A549 (cell line): ENCODE results near the gene SCAMP2. TPM values are rescaled to one million over a fixed set of nuclear protein-coding genes. Genes with fewer than 3 reads are reported as not detected.

Experiments used
- ATAC-seq, 2 experiments: fragments of 200-7000 bp in 1 of 2; fragments of >200 bp in 1 of 2; cut with Nextera tagmentation in 1 of 2; cut with Tn5 transposase in 1 of 2; 3 replicates each; pipeline versions ENCODE4 v1.8.0 to v1.9.1; 2018 to 2020; ENCODE audit warnings: mild to moderate bottlenecking in 1 of 2, moderate library complexity in 1 of 2
- CTCF ChIA-PET: fragments of 300-600 bp; sonication (Branson Sonifier 250); formaldehyde crosslinking; extraction: SDS; loops from one replicate; lab custom pipeline; 2021; ENCODE audit warnings: antibody characterized with exemption, inconsistent platforms; lab: Yijun Ruan, JAX
- POLR2A ChIA-PET: fragments of 350-600 bp; formaldehyde crosslinking; extraction: SDS; loops from one replicate; lab custom pipeline; 2021; ENCODE audit warnings: antibody characterized with exemption, inconsistent platforms; lab: Yijun Ruan, JAX
- DNase-seq, 2 experiments: peaks; one replicate each; pipeline versions ENCODE4 v3.0.0 to v3.0.0-alpha.2; 2011 to 2016; ENCODE audit warnings: low read depth in 1 of 2, low spot score in 1 of 2
- FAIRE-seq: peaks from 2 replicates; lab custom pipeline; 2011; peaks lifted over from hg19 to GRCh38; lab: Jason Lieb, UNC
- H3K27ac ChIP-seq, 2 experiments: fragments of >200 bp; sonication (Bioruptor Twin); formaldehyde crosslinking; 3 replicates each; pipeline ENCODE4 v1.5.1; 2016 to 2017
- H3K4me1 ChIP-seq: fragments of >200 bp; sonication (Bioruptor Twin); formaldehyde crosslinking; 3 replicates; pipeline ENCODE4 v1.6.1; 2016
- H3K4me2 ChIP-seq: fragments of >200 bp; sonication (Bioruptor Twin); formaldehyde crosslinking; 3 replicates; pipeline ENCODE4 v1.6.1; 2016
- H3K4me3 ChIP-seq: fragments of >200 bp; sonication (Bioruptor Twin); formaldehyde crosslinking; 3 replicates; pipeline ENCODE4 v1.5.1; 2016
- H3K9me3 ChIP-seq: fragments of >200 bp; sonication (Bioruptor Twin); formaldehyde crosslinking; 3 replicates; pipeline ENCODE4 v1.6.1; 2016
- BHLHE40 ChIP-seq: IDR thresholded peaks from 2 replicates; pipeline ENCODE4 v1.6.1; 2012; ENCODE audit warnings: low read depth, low read length, inconsistent platforms
- CHD4 ChIP-seq: fragments of 200-600 bp; sonication (generic); IDR thresholded peaks from 2 replicates; pipeline ENCODE4 v1.6.1; 2016; ENCODE audit warnings: antibody characterized with exemption, mild to moderate bottlenecking, borderline replicate concordance
- CTCF ChIP-seq: fragments of >200 bp; sonication (Bioruptor Twin); formaldehyde crosslinking; IDR thresholded peaks from 3 replicates; pipeline ENCODE4 v1.5.1; 2016
- E2F6 ChIP-seq: IDR thresholded peaks from 2 replicates; pipeline ENCODE4 v1.6.1; 2012; ENCODE audit warnings: low read depth, borderline replicate concordance
- ELK1 ChIP-seq: fragments of 150-350 bp; IDR thresholded peaks from 2 replicates; pipeline ENCODE4 v1.6.1; 2014; ENCODE audit warnings: low read depth, mild to moderate bottlenecking, low read length
- ESRRA ChIP-seq: fragments of 150-350 bp; IDR thresholded peaks from 2 replicates; pipeline ENCODE4 v1.6.1; 2014; ENCODE audit warnings: mild to moderate bottlenecking, low read length, borderline replicate concordance
- FOSB ChIP-seq: fragments of 250-450 bp; sonication (Bioruptor Pico); IDR thresholded peaks from 2 replicates; pipeline ENCODE4 v1.5.0; 2020; ENCODE audit warnings: mild to moderate bottlenecking, moderate library complexity
- FOSL2 ChIP-seq, 2 experiments: fragments of 450-650 bp in 1 of 2; fragments of >200 bp in 1 of 2; sonication (Bioruptor Twin) in 1 of 2; formaldehyde crosslinking; IDR thresholded peaks; 2 replicates each; pipeline versions ENCODE4 v1.5.0 to v1.6.1; 2016 to 2020; ENCODE audit warnings: mild to moderate bottlenecking in 1 of 2, moderate library complexity in 1 of 2
- FOXS1 ChIP-seq: fragments of 250-450 bp; sonication (Bioruptor Pico); IDR thresholded peaks from 2 replicates; pipeline ENCODE4 v1.5.0; 2020; ENCODE audit warnings: mild to moderate bottlenecking, moderate library complexity
- GATA3 ChIP-seq: IDR thresholded peaks from 2 replicates; pipeline ENCODE4 v1.6.1; 2012; ENCODE audit warnings: borderline replicate concordance
- HDAC2 ChIP-seq: fragments of 200-600 bp; sonication (generic); IDR thresholded peaks from 2 replicates; pipeline ENCODE4 v1.6.1; 2016
- HES2 ChIP-seq: fragments of >200 bp; sonication (Bioruptor Twin); formaldehyde crosslinking; IDR thresholded peaks from 2 replicates; pipeline ENCODE4 v1.6.1; 2016
- HEYL ChIP-seq: fragments of 250-450 bp; sonication (Bioruptor Pico); IDR thresholded peaks from 2 replicates; pipeline ENCODE4 v1.8.0; 2021; ENCODE audit warnings: mild to moderate bottlenecking, moderate library complexity
- HOXA7 ChIP-seq: fragments of 250-450 bp; sonication (Bioruptor Pico); IDR thresholded peaks from 2 replicates; pipeline ENCODE4 v1.5.0; 2020; ENCODE audit warnings: mild to moderate bottlenecking, moderate library complexity
- HOXB13 ChIP-seq: fragments of 250-450 bp; sonication (Bioruptor Pico); IDR thresholded peaks from 2 replicates; pipeline ENCODE4 v1.5.0; 2020; ENCODE audit warnings: low read depth, mild to moderate bottlenecking, moderate library complexity
- HOXB5 ChIP-seq: fragments of 250-450 bp; sonication (Bioruptor Pico); IDR thresholded peaks from 2 replicates; pipeline ENCODE4 v1.5.0; 2020; ENCODE audit warnings: mild to moderate bottlenecking, moderate library complexity
- JUN ChIP-seq, 2 experiments: fragments of >200 bp; sonication (Bioruptor Twin); formaldehyde crosslinking; IDR thresholded peaks; 2 replicates in 1 of 2; 3 replicates in 1 of 2; pipeline ENCODE4 v1.6.1; 2016 to 2017
- JUNB ChIP-seq: fragments of >200 bp; sonication (Bioruptor Twin); formaldehyde crosslinking; IDR thresholded peaks from 2 replicates; pipeline ENCODE4 v1.6.1; 2016
- KDM1A ChIP-seq: fragments of 200-600 bp; sonication (generic); IDR thresholded peaks from 2 replicates; pipeline ENCODE4 v1.6.1; 2016; ENCODE audit warnings: low read depth, mild to moderate bottlenecking
- KDM5A ChIP-seq: fragments of 200-600 bp; sonication (generic); IDR thresholded peaks from 2 replicates; pipeline ENCODE4 v1.6.1; 2016; ENCODE audit warnings: antibody characterized with exemption, mild to moderate bottlenecking
- MAFK ChIP-seq: fragments of 450-650 bp; IDR thresholded peaks from 2 replicates; pipeline ENCODE4 v1.6.1; 2014; ENCODE audit not compliant: partially characterized antibody
- MAZ ChIP-seq: fragments of 150-350 bp; IDR thresholded peaks from 2 replicates; pipeline ENCODE4 v1.6.1; 2014; ENCODE audit warnings: antibody characterized with exemption, low read depth, low read length, borderline replicate concordance
- NFE2L2 ChIP-seq: fragments of 150-350 bp; conservative IDR thresholded peaks from 2 replicates; pipeline ENCODE4 v1.6.1; 2014; ENCODE audit warnings: low read length
- PBX3 ChIP-seq: IDR thresholded peaks from 2 replicates; pipeline ENCODE4 v1.6.1; 2012
- POLR2A ChIP-seq: IDR thresholded peaks from 2 replicates; pipeline ENCODE4 v1.6.1; 2012; ENCODE audit warnings: mild to moderate bottlenecking, low read length
- POLR2AphosphoS2 ChIP-seq: conservative IDR thresholded peaks from 2 replicates; pipeline ENCODE4 v1.6.1; 2012; ENCODE audit warnings: low read length, improper control_type of control experiment, inconsistent platforms
- RAD21 ChIP-seq, 2 experiments: fragments of >200 bp in 1 of 2; sonication (Bioruptor Twin) in 1 of 2; formaldehyde crosslinking in 1 of 2; IDR thresholded peaks in 1 of 2; conservative IDR thresholded peaks in 1 of 2; 2 replicates in 1 of 2; 3 replicates in 1 of 2; pipeline ENCODE4 v1.6.1; 2012 to 2018; ENCODE audit warnings: inconsistent platforms in 1 of 2
- RCOR1 ChIP-seq: fragments of 150-350 bp; IDR thresholded peaks from 2 replicates; pipeline ENCODE4 v1.6.1; 2014; ENCODE audit warnings: antibody characterized with exemption, low read length, low read depth
- REST ChIP-seq: fragments of 200-600 bp; sonication (generic); IDR thresholded peaks from 2 replicates; pipeline ENCODE4 v1.6.1; 2016; ENCODE audit warnings: antibody characterized with exemption, mild to moderate bottlenecking, moderate library complexity
- SMC3 ChIP-seq: fragments of >200 bp; sonication (Bioruptor Twin); formaldehyde crosslinking; IDR thresholded peaks from 3 replicates; pipeline ENCODE4 v1.6.1; 2018; ENCODE audit warnings: inconsistent platforms
- TP53 ChIP-seq: fragments of 250-450 bp; sonication (Bioruptor Pico); IDR thresholded peaks from 2 replicates; pipeline ENCODE4 v1.5.0; 2021; ENCODE audit warnings: mild to moderate bottlenecking, moderate library complexity
- USF2 ChIP-seq: fragments of 450-650 bp; IDR thresholded peaks from 2 replicates; pipeline ENCODE4 v1.6.1; 2014; ENCODE audit warnings: antibody characterized with exemption
- ZSCAN20 ChIP-seq: fragments of 250-450 bp; sonication (Bioruptor Pico); IDR thresholded peaks from 2 replicates; pipeline ENCODE4 v1.8.0; 2022; ENCODE audit warnings: mild to moderate bottlenecking, moderate library complexity
- WGBS: methylation state at CpG from one replicate; pipeline ENCODE4 v1.1.6; 2017; ENCODE audit errors: missing lambda C conversion rate; 5-methylcytosine and 5-hydroxymethylcytosine counted together
- polyA plus RNA-seq, 4 experiments: library from polyadenylated mRNA; depleted of rRNA in 3 of 4; stranded (reverse); fragments of >200 nt; fragmentation: RNase III in 1 of 4; extraction: RNeasy Plus Mini Kit Qiagen cat#74134 plus additional on column Dnase treatment in 1 of 4; gene quantifications; 2 replicates in 3 of 4; 3 replicates in 1 of 4; pipeline ENCODE4 v1.2.3, GENCODE V29; 2011 to 2017

The SCAMP2 gene
- polyA plus RNA-seq, 2 of the 4 experiments (the other 2 are of a cell fraction) = 41.5 to 128 TPM

GRCh38 chr15:74901612-74902063, 28.5 kb upstream of the SCAMP2 start:
- ChIA-PET POLR2A (interaction anchor here (0.7 to 3.7 kb wide), 5 partner anchors 12 to 55 kb away, joined by 3 to 15 read pairs (median 5); partner anchors contain the start of genes COX5A, MPI, RPP25 and SCAMP2), CTCF (interaction anchor here (0.7 to 7.7 kb wide), 43 partner anchors 9 to 477 kb away, joined by 3 to 92 read pairs (median 6); partner anchors contain the start of genes COX5A, CSK, MPI and RPP25)
- no peak for FAIRE-seq
- H3K4me3 ChIP-seq = no peak overlapping the region
- peak; percentile 35 to 63; a peak in 5 of 6 replicates for ATAC-seq
- peaks cover 10% of the 10 kb centered on the region for H3K4me1 ChIP-seq
- TF ChIP-seq HDAC2 (no peak), HOXA7 (CRISPR knock-in tag) (no peak), NFE2L2 (no peak), RCOR1 (no peak), MAZ (no peak), FOSB (CRISPR knock-in tag) (0 out of 2 replicates have a peak, but pooled peaks have one; percentile 29), HOXB5 (CRISPR knock-in tag) (no peak), E2F6 (no peak), SMC3 (peak; percentile 75), USF2 (no peak), FOXS1 (CRISPR knock-in tag) (no peak), ELK1 (no peak), GATA3 (no peak), JUN (IDR thresholded peaks at IDR 0.05) (no peak), POLR2A (no peak), CHD4 (no peak), FOSL2 (IDR thresholded peaks at IDR 0.05) (no peak), FOSL2 (CRISPR knock-in tag; IDR thresholded peaks at IDR 0.05) (no peak), BHLHE40 (no peak), KDM1A (no peak), CTCF (peak; percentile 97), POLR2AphosphoS2 (no peak), REST (no peak), MAFK (no peak), HOXB13 (no peak), ESRRA (no peak), HES2 (no peak), PBX3 (no peak), TP53 (CRISPR knock-in tag) (no peak), JUNB (no peak), HEYL (no peak), RAD21 (conservative IDR thresholded peaks at IDR 0.05 in 1 of 2, IDR thresholded peaks at IDR 0.05 in 1 of 2) (peak; percentile 61 to 72), KDM5A (no peak), ZSCAN20 (CRISPR knock-in tag) (no peak)
- H3K4me2 ChIP-seq = no peak overlapping the region
- peak; percentile 55 to 91 for DNase-seq
- peak overlapping the region in 1 of 2 experiments; percentile 41; a peak in 3 of 6 replicates for H3K27ac ChIP-seq
- no peaks in the 10 kb centered on the region for H3K9me3 ChIP-seq
- 4% methylated on average over 5 of the region's 5 CpGs for whole genome bisulfite sequencing
